ENCODE measurements around the gene GOLM1. TPM values are rescaled to one million over a fixed set of nuclear protein-coding genes. Genes with fewer than 3 reads are reported as not detected.

GOLM1 gene
- total RNA-seq, 1 donor from 2014 or later: 3.7 TPM

- Histone ChIP-seq H3K27me3 (ENCODE audit: low read depth) (no peaks in the 10 kb centered on the region), H3K9me3 (replicated peaks) (no peaks in the 10 kb centered on the region), H3K36me3 (peaks cover 36% of the 10 kb centered on the region), H3K27ac (replicated peaks) (no peak overlapping the region), H3K4me3 (no peak overlapping the region), H3K4me1 (no peaks in the 10 kb centered on the region)
- DNase-seq: no peak
- intact Hi-C loops (cut with micrococcal nuclease): no loop called here
- TF ChIP-seq, protein P1, sequence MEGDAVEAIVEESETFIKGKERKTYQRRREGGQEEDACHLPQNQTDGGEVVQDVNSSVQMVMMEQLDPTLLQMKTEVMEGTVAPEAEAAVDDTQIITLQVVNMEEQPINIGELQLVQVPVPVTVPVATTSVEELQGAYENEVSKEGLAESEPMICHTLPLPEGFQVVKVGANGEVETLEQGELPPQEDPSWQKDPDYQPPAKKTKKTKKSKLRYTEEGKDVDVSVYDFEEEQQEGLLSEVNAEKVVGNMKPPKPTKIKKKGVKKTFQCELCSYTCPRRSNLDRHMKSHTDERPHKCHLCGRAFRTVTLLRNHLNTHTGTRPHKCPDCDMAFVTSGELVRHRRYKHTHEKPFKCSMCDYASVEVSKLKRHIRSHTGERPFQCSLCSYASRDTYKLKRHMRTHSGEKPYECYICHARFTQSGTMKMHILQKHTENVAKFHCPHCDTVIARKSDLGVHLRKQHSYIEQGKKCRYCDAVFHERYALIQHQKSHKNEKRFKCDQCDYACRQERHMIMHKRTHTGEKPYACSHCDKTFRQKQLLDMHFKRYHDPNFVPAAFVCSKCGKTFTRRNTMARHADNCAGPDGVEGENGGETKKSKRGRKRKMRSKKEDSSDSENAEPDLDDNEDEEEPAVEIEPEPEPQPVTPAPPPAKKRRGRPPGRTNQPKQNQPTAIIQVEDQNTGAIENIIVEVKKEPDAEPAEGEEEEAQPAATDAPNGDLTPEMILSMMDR (IDR thresholded peaks at IDR 0.05; ENCODE audit: borderline replicate concordance): no peak
Observed at GRCh38 chr9:85995097-85995496, 104.3 kb downstream of the GOLM1 start.

DNA sequence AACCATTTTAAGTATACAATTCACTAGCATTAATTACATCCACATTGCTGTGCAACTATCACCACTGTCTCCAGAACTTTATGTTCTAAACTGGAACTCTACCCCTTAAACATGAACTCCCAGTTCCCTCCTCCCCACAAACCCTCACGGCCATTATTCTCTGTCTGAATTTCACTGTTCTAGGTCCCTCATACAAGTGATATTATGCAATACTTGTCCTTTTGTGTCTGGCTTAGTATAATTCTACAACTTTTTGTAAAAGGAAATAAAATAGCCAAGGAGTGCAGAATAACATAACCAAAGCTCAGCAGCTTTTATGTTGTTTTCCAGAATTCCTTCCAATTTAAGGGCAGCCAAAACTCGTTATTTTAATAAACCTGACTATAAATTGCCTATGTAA, 105.2 kb downstream of the GOLM1 start:
- intact Hi-C loops (cut with micrococcal nuclease): no loop called here
- Histone ChIP-seq H3K27ac (replicated peaks) (no peak overlapping the region), H3K4me1 (no peaks in the 10 kb centered on the region), H3K27me3 (ENCODE audit: low read depth) (no peaks in the 10 kb centered on the region), H3K36me3 (peaks cover 28% of the 10 kb centered on the region), H3K9me3 (replicated peaks) (no peaks in the 10 kb centered on the region), H3K4me3 (no peak overlapping the region)
- DNase-seq: no peak
- TF ChIP-seq, protein P1 (IDR thresholded peaks at IDR 0.05; ENCODE audit: borderline replicate concordance): no peak

DNA sequence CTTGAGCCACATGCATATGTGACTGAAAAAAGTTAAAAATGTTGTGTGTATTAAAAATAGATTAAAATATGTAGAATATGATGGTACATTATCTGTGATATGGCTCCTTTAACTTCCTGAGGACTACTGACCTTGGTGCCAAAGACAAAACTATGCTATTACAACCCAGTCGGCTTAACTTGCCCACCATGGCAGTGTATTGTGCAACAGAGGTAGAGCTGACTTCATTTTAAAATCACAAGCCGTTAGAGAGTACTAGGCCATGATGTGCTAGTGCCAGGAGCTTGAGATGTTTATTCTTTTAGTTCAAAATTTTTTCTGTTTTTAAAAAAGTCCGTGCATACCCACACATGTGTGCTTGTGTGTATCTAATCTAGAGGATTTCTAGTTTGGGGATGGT, 112.1 kb downstream of the GOLM1 start:
- peaks cover 21% of the 10 kb centered on the region for H3K36me3 ChIP-seq
- no peak overlapping the region for H3K4me3 ChIP-seq
- H3K9me3 ChIP-seq (replicated peaks): no peaks in the 10 kb centered on the region
- H3K4me1 ChIP-seq: peaks cover 8% of the 10 kb centered on the region
- no peak overlapping the region for H3K27ac ChIP-seq (replicated peaks)
- intact Hi-C loops (cut with micrococcal nuclease): no loop called here
- TF ChIP-seq, protein P1 (IDR thresholded peaks at IDR 0.05; ENCODE audit: borderline replicate concordance): no peak
- H3K27me3 ChIP-seq (ENCODE audit: low read depth): no peaks in the 10 kb centered on the region
- no peak for DNase-seq

DNA sequence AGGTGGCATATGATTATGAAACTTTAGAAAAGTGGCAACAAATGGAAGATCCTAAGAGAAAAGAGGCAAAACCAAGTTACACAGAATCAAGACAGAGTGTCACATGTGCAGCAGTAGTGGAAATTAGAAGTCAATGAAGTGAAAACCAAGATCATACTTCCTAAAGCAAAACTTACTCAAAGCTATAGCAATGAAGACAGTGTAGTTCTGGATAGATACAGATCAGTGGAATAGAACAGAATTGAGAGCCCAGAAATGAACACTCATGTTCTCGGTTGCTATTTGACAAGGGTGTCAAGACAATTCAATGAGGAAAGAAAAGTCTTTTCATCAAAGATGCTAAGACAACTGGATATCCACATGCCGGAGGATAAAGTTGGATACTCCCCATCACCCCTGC, 114.9 kb downstream of the GOLM1 start:
- no peak overlapping the region for H3K27ac ChIP-seq (replicated peaks)
- no peaks in the 10 kb centered on the region for H3K9me3 ChIP-seq (replicated peaks)
- H3K4me1 ChIP-seq: peaks cover 18% of the 10 kb centered on the region
- no peak overlapping the region for H3K4me3 ChIP-seq
- TF ChIP-seq, protein P1 (IDR thresholded peaks at IDR 0.05; ENCODE audit: borderline replicate concordance): no peak
- intact Hi-C loops (cut with micrococcal nuclease): no loop called here
- DNase-seq: no peak
- peaks cover 40% of the 10 kb centered on the region for H3K36me3 ChIP-seq
- H3K27me3 ChIP-seq (ENCODE audit: low read depth): no peaks in the 10 kb centered on the region

DNA sequence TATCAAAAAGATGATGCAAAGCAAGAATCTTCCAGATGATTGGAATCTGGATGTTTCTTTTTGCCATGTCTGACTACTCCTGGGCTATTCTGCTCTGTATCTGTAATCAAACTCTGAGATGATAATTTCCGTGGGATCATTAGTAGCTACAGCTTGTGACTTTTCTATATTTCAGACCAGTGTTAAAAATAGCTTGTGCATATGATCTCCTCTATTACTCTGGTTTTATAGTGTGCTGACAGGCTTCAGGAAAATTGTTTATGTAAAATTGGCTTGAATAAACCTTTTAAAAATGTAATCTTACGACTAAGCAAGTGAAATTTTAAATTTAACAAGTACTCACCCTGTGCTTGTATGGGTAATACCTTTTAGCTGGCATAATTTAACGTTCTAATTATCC, 118.0 kb downstream of the GOLM1 start:
- Histone ChIP-seq H3K36me3 (peaks cover 65% of the 10 kb centered on the region), H3K9me3 (replicated peaks) (no peaks in the 10 kb centered on the region), H3K4me1 (peaks cover 18% of the 10 kb centered on the region), H3K27ac (replicated peaks) (no peak overlapping the region), H3K4me3 (no peak overlapping the region), H3K27me3 (ENCODE audit: low read depth) (no peaks in the 10 kb centered on the region)
- intact Hi-C loops (cut with micrococcal nuclease): no loop called here
- TF ChIP-seq, protein P1 (IDR thresholded peaks at IDR 0.05; ENCODE audit: borderline replicate concordance): no peak
- no peak for DNase-seq

DNA sequence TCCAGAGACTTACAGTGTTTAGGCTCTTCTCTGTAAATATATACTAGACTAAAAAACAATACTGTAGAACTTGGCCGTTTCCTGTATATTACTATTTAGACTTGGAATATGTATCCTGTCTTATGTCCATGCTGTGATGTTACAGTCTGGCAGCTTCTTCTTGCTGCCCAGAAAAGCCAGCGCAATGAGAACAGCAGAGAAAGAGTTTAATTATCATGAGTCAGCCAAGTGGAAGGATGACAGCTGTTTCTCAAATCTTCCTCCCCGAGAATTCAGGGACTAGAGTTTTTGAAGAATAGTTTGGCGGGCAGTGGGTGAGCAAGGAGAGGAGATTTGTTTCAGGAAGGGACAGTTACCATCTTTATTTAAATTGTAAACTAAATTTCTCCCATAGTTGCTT, 120.9 kb downstream of the GOLM1 start:
- intact Hi-C loops (cut with micrococcal nuclease): no loop called here
- Histone ChIP-seq H3K27ac (replicated peaks) (no peak overlapping the region), H3K4me1 (peaks cover 18% of the 10 kb centered on the region), H3K36me3 (peaks cover 66% of the 10 kb centered on the region), H3K27me3 (ENCODE audit: low read depth) (no peaks in the 10 kb centered on the region), H3K9me3 (replicated peaks) (no peaks in the 10 kb centered on the region), H3K4me3 (no peak overlapping the region)
- TF ChIP-seq, protein P1 (IDR thresholded peaks at IDR 0.05; ENCODE audit: borderline replicate concordance): no peak
- no peak for DNase-seq

Measured in left ventricle myocardium inferior (tissue), 1 donor.